ENCODE results near the gene UVSSA.

UVSSA gene

DNA sequence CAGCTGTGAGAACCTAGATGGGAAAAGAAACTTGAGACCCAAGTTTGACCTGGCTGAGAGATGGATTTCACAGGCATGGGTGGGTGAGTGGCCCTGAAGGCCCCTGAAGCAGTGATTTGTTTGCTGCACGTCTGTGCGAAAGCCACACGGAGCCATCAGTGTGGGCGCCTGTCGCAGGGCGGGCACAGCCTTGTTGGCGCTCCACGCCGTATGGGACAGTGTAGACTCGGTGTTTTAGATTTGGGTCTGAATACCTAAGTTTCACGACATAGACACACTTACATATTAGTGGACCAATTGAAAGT, 21.9 kb upstream of the UVSSA start:
- Histone ChIP-seq H3K36me3 (ENCODE audit: insufficient read depth) (no peaks in the 10 kb centered on the region), H3K27ac (no peak overlapping the region), H3K4me1 (ENCODE audit: low read depth, poor library complexity, severe bottlenecking) (no peaks in the 10 kb centered on the region), H3K4me2 (no peak overlapping the region), H3K27me3 (ENCODE audit: insufficient read depth, low read depth) (no peaks in the 10 kb centered on the region), H3K9ac (no peak overlapping the region), H2AFZ (ENCODE audit: low read depth) (no peak overlapping the region), H3K79me2 (ENCODE audit: insufficient read depth, low read depth) (no peaks in the 10 kb centered on the region), H3K4me3 (IDR thresholded peaks at IDR 0.05; ENCODE audit: insufficient read depth, low read depth, low read length) (no peak overlapping the region), H4K20me1 (ENCODE audit: insufficient read depth) (no peaks in the 10 kb centered on the region)
- TF ChIP-seq, protein P1, sequence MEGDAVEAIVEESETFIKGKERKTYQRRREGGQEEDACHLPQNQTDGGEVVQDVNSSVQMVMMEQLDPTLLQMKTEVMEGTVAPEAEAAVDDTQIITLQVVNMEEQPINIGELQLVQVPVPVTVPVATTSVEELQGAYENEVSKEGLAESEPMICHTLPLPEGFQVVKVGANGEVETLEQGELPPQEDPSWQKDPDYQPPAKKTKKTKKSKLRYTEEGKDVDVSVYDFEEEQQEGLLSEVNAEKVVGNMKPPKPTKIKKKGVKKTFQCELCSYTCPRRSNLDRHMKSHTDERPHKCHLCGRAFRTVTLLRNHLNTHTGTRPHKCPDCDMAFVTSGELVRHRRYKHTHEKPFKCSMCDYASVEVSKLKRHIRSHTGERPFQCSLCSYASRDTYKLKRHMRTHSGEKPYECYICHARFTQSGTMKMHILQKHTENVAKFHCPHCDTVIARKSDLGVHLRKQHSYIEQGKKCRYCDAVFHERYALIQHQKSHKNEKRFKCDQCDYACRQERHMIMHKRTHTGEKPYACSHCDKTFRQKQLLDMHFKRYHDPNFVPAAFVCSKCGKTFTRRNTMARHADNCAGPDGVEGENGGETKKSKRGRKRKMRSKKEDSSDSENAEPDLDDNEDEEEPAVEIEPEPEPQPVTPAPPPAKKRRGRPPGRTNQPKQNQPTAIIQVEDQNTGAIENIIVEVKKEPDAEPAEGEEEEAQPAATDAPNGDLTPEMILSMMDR (conservative IDR thresholded peaks at IDR 0.05; ENCODE audit: low read depth, low read length) = no peak

DNA sequence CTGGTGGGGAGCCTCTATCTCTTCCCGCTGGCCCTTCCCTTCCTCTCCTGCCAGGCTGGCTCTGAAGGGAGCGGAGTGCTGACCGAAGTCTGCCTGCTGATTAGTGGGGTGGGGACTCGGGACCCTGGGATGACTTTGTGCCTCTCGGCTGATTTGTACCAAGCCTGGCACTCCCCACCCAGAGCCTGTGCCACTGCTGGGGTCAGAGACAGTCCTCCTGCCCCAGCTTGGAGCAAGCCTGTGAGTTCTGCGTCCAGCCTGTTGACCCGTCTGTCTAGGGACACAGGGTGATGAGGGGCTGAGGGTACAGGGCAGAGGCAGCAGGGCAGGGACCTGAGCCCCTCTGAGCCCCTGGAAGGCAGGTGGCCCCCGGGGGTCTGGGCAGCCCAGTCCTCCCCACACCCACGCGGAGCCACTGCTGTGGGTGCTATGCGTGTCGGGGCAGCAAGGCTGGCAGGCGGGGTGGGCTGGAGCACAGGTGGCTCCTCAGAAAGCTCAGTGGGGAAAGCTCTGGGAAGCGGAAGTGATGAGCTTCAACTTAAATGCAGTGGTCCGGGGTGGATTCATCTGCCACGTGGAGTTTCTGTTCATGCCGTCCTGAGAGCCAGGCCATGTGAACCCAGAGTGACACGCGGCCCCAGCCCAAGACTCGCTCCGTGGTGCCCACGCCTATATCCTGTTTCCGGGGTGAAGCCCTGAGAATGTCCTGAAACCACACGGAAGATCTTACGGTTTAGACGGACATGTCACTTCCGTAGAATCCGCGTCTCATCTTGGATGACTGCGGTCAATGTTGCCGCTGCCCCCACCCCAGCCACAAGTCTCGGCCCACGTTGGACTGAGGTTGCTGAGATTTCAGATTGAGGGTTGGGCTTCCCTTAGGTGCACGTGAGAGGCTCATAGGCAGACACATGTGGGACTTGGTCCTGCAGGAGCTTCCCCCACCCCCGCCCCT, 21.1 kb upstream of the UVSSA start:
- Histone ChIP-seq H3K4me1 (ENCODE audit: low read depth, poor library complexity, severe bottlenecking) (no peaks in the 10 kb centered on the region), H3K9ac (no peak overlapping the region), H3K4me2 (no peak overlapping the region), H3K27ac (no peak overlapping the region), H3K4me3 (IDR thresholded peaks at IDR 0.05; ENCODE audit: insufficient read depth, low read depth, low read length) (no peak overlapping the region), H4K20me1 (ENCODE audit: insufficient read depth) (no peaks in the 10 kb centered on the region), H3K36me3 (ENCODE audit: insufficient read depth) (no peaks in the 10 kb centered on the region), H3K27me3 (ENCODE audit: insufficient read depth, low read depth) (no peaks in the 10 kb centered on the region), H2AFZ (ENCODE audit: low read depth) (no peak overlapping the region), H3K79me2 (ENCODE audit: insufficient read depth, low read depth) (no peaks in the 10 kb centered on the region)
- TF ChIP-seq, protein P1 (conservative IDR thresholded peaks at IDR 0.05; ENCODE audit: low read depth, low read length) = no peak

DNA sequence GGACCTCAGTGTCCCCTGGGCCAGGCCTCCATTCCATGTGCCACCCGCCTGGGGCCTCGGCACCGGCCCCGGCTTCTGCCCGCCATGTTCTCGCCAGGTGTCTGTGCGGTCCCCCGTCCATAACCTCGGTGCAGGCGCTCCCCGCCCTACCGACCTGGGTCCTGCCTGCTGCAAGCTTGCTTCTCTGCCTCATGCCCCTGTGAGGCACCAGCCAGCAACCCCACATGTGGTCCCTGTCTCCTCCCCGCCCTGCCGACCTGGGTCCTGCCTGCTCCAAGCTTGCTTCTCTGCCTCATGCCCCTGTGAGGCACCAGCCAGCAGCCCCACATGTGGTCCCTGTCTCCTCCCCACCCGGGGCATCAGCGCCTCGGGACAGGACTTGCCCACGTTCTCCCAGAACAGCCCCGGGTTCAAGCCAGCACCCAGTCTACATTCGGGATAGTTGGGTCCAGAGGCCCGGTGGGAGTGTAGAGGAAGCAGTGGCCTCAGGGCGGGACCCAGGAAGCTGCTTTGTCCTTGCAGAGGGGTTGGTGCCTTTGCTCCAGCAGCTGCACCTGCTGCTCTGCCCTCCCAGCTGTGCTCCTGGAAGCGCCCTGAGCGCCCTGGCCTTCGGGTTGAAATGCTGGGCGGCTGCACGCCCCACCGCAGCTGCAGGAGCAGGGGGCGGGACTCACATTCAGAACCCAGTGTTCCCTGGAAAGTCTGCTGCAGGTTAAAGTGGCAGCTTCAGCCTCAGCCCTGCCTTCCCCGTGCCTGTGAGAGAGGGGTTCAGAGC, 20.1 kb upstream of the UVSSA start:
- Histone ChIP-seq H2AFZ (ENCODE audit: low read depth) (no peak overlapping the region), H3K79me2 (ENCODE audit: insufficient read depth, low read depth) (no peaks in the 10 kb centered on the region)
- TF ChIP-seq, protein P1 (conservative IDR thresholded peaks at IDR 0.05; ENCODE audit: low read depth, low read length) = no peak

DNA sequence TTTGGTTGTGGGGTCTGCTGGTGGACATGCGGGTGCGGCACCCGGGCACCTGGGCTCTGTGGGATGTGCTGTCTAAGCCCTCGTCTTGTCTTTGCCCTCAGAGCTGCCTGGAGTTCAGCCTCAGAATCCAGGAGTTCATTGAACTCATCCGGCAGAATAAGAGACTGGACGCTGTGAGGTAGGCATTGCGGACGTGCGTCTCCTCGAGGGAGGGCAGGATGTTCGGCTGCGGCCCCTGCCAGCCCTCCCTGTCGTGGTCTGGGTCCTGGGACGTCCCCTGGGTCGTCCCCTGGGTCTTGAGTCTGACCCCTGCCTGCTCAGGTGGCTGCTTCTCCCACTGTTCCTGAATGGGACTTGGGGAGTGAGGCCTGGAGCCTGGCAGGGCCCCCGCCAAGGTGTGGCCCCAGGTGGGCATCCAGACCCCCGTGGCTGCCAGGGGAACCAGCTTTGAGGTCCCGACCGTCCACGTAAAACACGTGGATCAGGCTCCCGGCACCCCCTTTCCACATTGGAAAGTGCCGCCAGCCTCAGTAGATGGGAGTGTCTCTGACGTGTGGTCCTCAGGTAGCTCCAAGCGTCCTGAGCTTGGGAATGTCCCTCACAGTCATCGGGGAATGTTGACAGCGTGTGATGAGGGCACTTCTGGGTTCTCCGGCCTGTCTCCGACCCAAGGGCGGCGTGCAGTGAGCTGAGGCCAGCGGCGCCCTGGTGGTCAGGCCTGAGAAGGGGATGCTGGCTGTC, 19.3 kb upstream of the UVSSA start:
- H4K20me1 ChIP-seq (ENCODE audit: insufficient read depth) = no peaks in the 10 kb centered on the region
- TF ChIP-seq, protein P1 (conservative IDR thresholded peaks at IDR 0.05; ENCODE audit: low read depth, low read length) = no peak
- H3K36me3 ChIP-seq (ENCODE audit: insufficient read depth) = no peaks in the 10 kb centered on the region
- H3K4me1 ChIP-seq (ENCODE audit: low read depth, poor library complexity, severe bottlenecking) = no peaks in the 10 kb centered on the region
- no peaks in the 10 kb centered on the region for H3K27me3 ChIP-seq (ENCODE audit: insufficient read depth, low read depth)
- no peak overlapping the region for H3K4me3 ChIP-seq (IDR thresholded peaks at IDR 0.05; ENCODE audit: insufficient read depth, low read depth, low read length)
- H3K9ac ChIP-seq = no peak overlapping the region
- no peak overlapping the region for H2AFZ ChIP-seq (ENCODE audit: low read depth)
- H3K27ac ChIP-seq = no peak overlapping the region
- no peak overlapping the region for H3K4me2 ChIP-seq
- no peaks in the 10 kb centered on the region for H3K79me2 ChIP-seq (ENCODE audit: insufficient read depth, low read depth)

More for the DNA sequence above, 20.1 kb upstream of the UVSSA start:
- no peak overlapping the region for H3K4me2 ChIP-seq
- H3K4me1 ChIP-seq (ENCODE audit: low read depth, poor library complexity, severe bottlenecking) = no peaks in the 10 kb centered on the region
- no peak overlapping the region for H3K9ac ChIP-seq
- no peak overlapping the region for H3K4me3 ChIP-seq (IDR thresholded peaks at IDR 0.05; ENCODE audit: insufficient read depth, low read depth, low read length)
- H3K27me3 ChIP-seq (ENCODE audit: insufficient read depth, low read depth) = no peaks in the 10 kb centered on the region
- no peaks in the 10 kb centered on the region for H4K20me1 ChIP-seq (ENCODE audit: insufficient read depth)
- H3K36me3 ChIP-seq (ENCODE audit: insufficient read depth) = no peaks in the 10 kb centered on the region
- H3K27ac ChIP-seq = no peak overlapping the region

Measured in KMS-11 (cell line).